ENCODE data around the gene ZNF746.

The ZNF746 gene

GRCh38 chr7:149497467-149498261 lies at the start of gene ZNF746:
ZNF746 (minus strand) TSS chr7:149497809; CDS start chr7:149497536, 273 bp downstream.
- peak; percentile 89 for DNase-seq (ENCODE audit: insufficient read length, low spot score)
- FAIRE-seq: no peak
- peak; percentile 51 for TF ChIP-seq CTCF (IDR thresholded peaks at IDR 0.05; ENCODE audit: insufficient read depth, missing control alignments)

GRCh38 chr7:149547126-149547525 lies 49.5 kb upstream of the ZNF746 start:
- FAIRE-seq (no peak), DNase-seq (ENCODE audit: insufficient read length, low spot score) (no peak)
- TF ChIP-seq CTCF (IDR thresholded peaks at IDR 0.05; ENCODE audit: insufficient read depth, missing control alignments): peak; percentile 1

- TF ChIP-seq CTCF (IDR thresholded peaks at IDR 0.05; ENCODE audit: insufficient read depth, missing control alignments): no peak
- DNase-seq (ENCODE audit: insufficient read length, low spot score): no peak
- no peak for FAIRE-seq
Observed at GRCh38 chr7:149546331-149546730, 48.7 kb upstream of the ZNF746 start.

GRCh38 chr7:149544028-149544427 lies 46.4 kb upstream of the ZNF746 start:
- FAIRE-seq (no peak), DNase-seq (ENCODE audit: insufficient read length, low spot score) (no peak)
- TF ChIP-seq CTCF (IDR thresholded peaks at IDR 0.05; ENCODE audit: insufficient read depth, missing control alignments): no peak

- DNase-seq (ENCODE audit: insufficient read length, low spot score): no peak
- TF ChIP-seq CTCF (IDR thresholded peaks at IDR 0.05; ENCODE audit: insufficient read depth, missing control alignments): no peak
- no peak for FAIRE-seq
Observed at GRCh38 chr7:149532654-149533053, 35.0 kb upstream of the ZNF746 start.

GRCh38 chr7:149529136-149529718 lies 31.6 kb upstream of the ZNF746 start:
- FAIRE-seq (no peak), DNase-seq (ENCODE audit: insufficient read length, low spot score) (no peak)
- no peak for TF ChIP-seq CTCF (IDR thresholded peaks at IDR 0.05; ENCODE audit: insufficient read depth, missing control alignments)

GRCh38 chr7:149527414-149527813 lies 29.8 kb upstream of the ZNF746 start:
- no peak for TF ChIP-seq CTCF (IDR thresholded peaks at IDR 0.05; ENCODE audit: insufficient read depth, missing control alignments)
- DNase-seq (ENCODE audit: insufficient read length, low spot score) (no peak), FAIRE-seq (no peak)

Data from D721Med (cell line).